GM12878 (cell line): ENCODE results near the gene CSRP3. TPM values are rescaled to one million over a fixed set of nuclear protein-coding genes. Genes with fewer than 3 reads are reported as not detected.

ENCODE experiments used
- ATAC-seq: fragments of 200-7000 bp; cut with Tn5 transposase; 3 replicates; pipeline ENCODE4 v1.9.1; 2020; ENCODE audit warnings: mild to moderate bottlenecking, moderate library complexity
- BruUV-seq: library from RNA; stranded (reverse); fragments of 400-500 nt; replicated peaks from 2 replicates; lab custom pipeline; 2021; lab: Mats Ljungman, UMichigan
- CTCF ChIA-PET: fragments of 300-600 bp; sonication (Branson Sonifier 250); formaldehyde crosslinking; extraction: SDS; loops from one replicate; lab custom pipeline; 2021; ENCODE audit warnings: inconsistent platforms; lab: Yijun Ruan, JAX
- POLR2A ChIA-PET: fragments of 350-600 bp; formaldehyde crosslinking; extraction: SDS; loops from one replicate; lab custom pipeline; 2021; ENCODE audit warnings: inconsistent platforms; lab: Charles Lee
- RAD21 ChIA-PET: fragments of 300-600 bp; sonication (Branson Sonifier 250); formaldehyde crosslinking; loops from one replicate; lab custom pipeline; 2023; ENCODE audit warnings: antibody characterized with exemption; ENCODE audit not compliant: unreplicated experiment; lab: Charles Lee
- SMC1A ChIA-PET: fragments of 300-600 bp; sonication (Branson Sonifier 250); formaldehyde crosslinking; loops from one replicate; lab custom pipeline; 2023; ENCODE audit not compliant: unreplicated experiment, uncharacterized antibody; lab: Charles Lee
- DNase-seq: peaks from one replicate; pipeline ENCODE4 v3.0.0-alpha.2; 2011; ENCODE audit warnings: low read depth, low spot score
- FAIRE-seq: peaks from 3 replicates; lab custom pipeline; 2011; peaks lifted over from hg19 to GRCh38; lab: Jason Lieb, UNC
- H2AFZ ChIP-seq: 2 replicates; pipeline ENCODE4 v1.6.0; 2011; ENCODE audit warnings: low read depth, low read length, control low read depth; ENCODE audit not compliant: control insufficient read depth
- H3K27ac ChIP-seq: 2 replicates; pipeline ENCODE4 v1.5.1; 2011; ENCODE audit warnings: control low read depth; ENCODE audit not compliant: control insufficient read depth, insufficient read depth
- H3K27me3 ChIP-seq, 2 experiments: replicated peaks in 1 of 2; 2 replicates each; pipeline versions ENCODE4 v1.6.0 to v1.6.1; 2011; ENCODE audit warnings: low read length in 1 of 2; ENCODE audit not compliant: control insufficient read depth in 2 of 2, insufficient read depth in 2 of 2
- H3K36me3 ChIP-seq, 2 experiments: 2 replicates each; pipeline ENCODE4 v1.5.1; 2011; ENCODE audit warnings: low read length in 1 of 2; ENCODE audit not compliant: control insufficient read depth in 2 of 2, insufficient read depth in 2 of 2
- H3K4me1 ChIP-seq: 2 replicates; pipeline ENCODE4 v1.6.1; 2011; ENCODE audit warnings: mild to moderate bottlenecking, low read length, moderate library complexity, mixed read lengths; ENCODE audit not compliant: control insufficient read depth, insufficient read depth
- H3K4me2 ChIP-seq: 2 replicates; pipeline ENCODE4 v1.6.0; 2011; ENCODE audit warnings: control low read depth; ENCODE audit not compliant: control insufficient read depth, insufficient read depth
- H3K4me3 ChIP-seq: fragments of 200-600 bp; sonication (generic); 2 replicates; pipeline ENCODE4 v1.5.1; 2016
- H3K79me2 ChIP-seq: 2 replicates; pipeline ENCODE4 v1.6.0; 2011; ENCODE audit warnings: low read length; ENCODE audit not compliant: control insufficient read depth, insufficient read depth
- H3K9ac ChIP-seq: 2 replicates; pipeline ENCODE4 v1.8.0; 2011; ENCODE audit warnings: low read length, control low read depth, mixed read lengths; ENCODE audit not compliant: control insufficient read depth, insufficient read depth
- H3K9me3 ChIP-seq: replicated peaks from 3 replicates; pipeline ENCODE4 v1.5.1; 2011; ENCODE audit warnings: mild to moderate bottlenecking, low read length; ENCODE audit not compliant: control insufficient read depth, insufficient read depth
- H4K20me1 ChIP-seq: 2 replicates; pipeline ENCODE4 v1.6.0; 2011; ENCODE audit not compliant: control insufficient read depth, insufficient read depth
- BACH1 ChIP-seq: fragments of 450-650 bp; IDR thresholded peaks from 2 replicates; pipeline ENCODE4 v1.6.1; 2017; ENCODE audit warnings: mild to moderate bottlenecking, borderline replicate concordance
- CHD1 ChIP-seq: IDR thresholded peaks from 2 replicates; pipeline ENCODE4 v1.6.1; 2012; ENCODE audit warnings: low read depth, low read length, improper control_type of control experiment
- JUNB ChIP-seq: IDR thresholded peaks from 2 replicates; pipeline ENCODE4 v1.6.1; 2016; ENCODE audit warnings: antibody characterized with exemption, mild to moderate bottlenecking
- KDM1A ChIP-seq: fragments of 200-600 bp; sonication (generic); IDR thresholded peaks from 2 replicates; pipeline ENCODE4 v1.6.1; 2016; ENCODE audit warnings: borderline replicate concordance
- MEF2A ChIP-seq: IDR thresholded peaks from 2 replicates; pipeline ENCODE4 v1.6.1; 2011; ENCODE audit warnings: low read depth, mild to moderate bottlenecking, low read length, moderate library complexity; ENCODE audit not compliant: insufficient read depth
- MYB ChIP-seq: fragments of 150-350 bp; IDR thresholded peaks from 2 replicates; pipeline ENCODE4 v1.6.1; 2014; ENCODE audit warnings: mild to moderate bottlenecking, low read depth, low read length, borderline replicate concordance
- MYC ChIP-seq: IDR thresholded peaks from 2 replicates; pipeline ENCODE4 v1.6.1; 2011; ENCODE audit warnings: mild to moderate bottlenecking, low read length, moderate library complexity, inconsistent platforms; ENCODE audit not compliant: insufficient read depth, insufficient replicate concordance, insufficient read length, severe bottlenecking
- NFYA ChIP-seq: IDR thresholded peaks from 2 replicates; pipeline ENCODE4 v1.6.1; 2011; ENCODE audit warnings: low read depth, mild to moderate bottlenecking, low read length, improper control_type of control experiment, borderline replicate concordance
- RAD21 ChIP-seq: IDR thresholded peaks from 2 replicates; pipeline ENCODE4 v1.6.1; 2011; ENCODE audit warnings: mild to moderate bottlenecking, low read depth, low read length, moderate library complexity; ENCODE audit not compliant: insufficient read depth
- SREBF2 ChIP-seq: IDR thresholded peaks from 2 replicates; pipeline ENCODE4 v1.6.1; 2012; ENCODE audit warnings: mild to moderate bottlenecking, low read length
- ZNF207 ChIP-seq: fragments of 450-650 bp; IDR thresholded peaks from 2 replicates; pipeline ENCODE4 v1.6.1; 2014; ENCODE audit warnings: antibody characterized with exemption, mild to moderate bottlenecking, borderline replicate concordance
- ZSCAN29 ChIP-seq: fragments of 450-650 bp; IDR thresholded peaks from 2 replicates; pipeline ENCODE4 v1.6.1; 2017; ENCODE audit warnings: mild to moderate bottlenecking, moderate library complexity
- WGBS: methylation state at CpG from one replicate; pipeline ENCODE4 v1.1.6; 2016; ENCODE audit warnings: low lambda C conversion rate; ENCODE audit not compliant: insufficient replicate concordance, insufficient coverage; ENCODE audit errors: missing lambda C conversion rate; 5-methylcytosine and 5-hydroxymethylcytosine counted together
- in situ Hi-C: fragments of 300-500 bp; cut with MboI; formaldehyde crosslinking; loops from 9 replicates; pipeline ENCODE4 v1.14.3; 2018; ENCODE audit warnings: mixed read lengths
- intact Hi-C: fragments of 100-400 bp; cut with micrococcal nuclease; formaldehyde crosslinking; loops from one replicate; pipeline ENCODE4 v1.14.2; 2022; ENCODE audit not compliant: unreplicated experiment
- polyA plus RNA-seq, 11 experiments: library from polyadenylated mRNA; depleted of rRNA in 4 of 11; unstranded in 6 of 11; stranded (reverse) in 5 of 11; fragments of >200 nt; fragmentation: Nextera tagmentation in 4 of 11; fragmentation: Illumina TruSeq in 1 of 11; extraction: Ambion mirVana in 4 of 11; extraction: Trizol in 1 of 11; gene quantifications; 1 replicate in 1 of 11; 2 replicates in 10 of 11; pipeline versions ENCODE4 v1.2.1 to v1.2.3, GENCODE V29; 2011 to 2016; ENCODE audit warnings: inconsistent platforms in 2 of 11, missing spikeins in 2 of 11, low read depth in 1 of 11
- total RNA-seq, 4 experiments: library from RNA; depleted of rRNA in 3 of 4; stranded (reverse); fragments of >200 nt in 3 of 4; fragmentation: Illumina TruSeq in 1 of 4; extraction: Trizol in 1 of 4; gene quantifications; 2 replicates each; pipeline versions ENCODE4 v1.2.1 to v1.2.3, GENCODE V29; 2013 to 2021

The CSRP3 gene
- total and polyA plus RNA-seq, 10 of the 15 experiments (the other 5 are each of a cell fraction or from before 2014, with no cell fraction given): not detected

DNA sequence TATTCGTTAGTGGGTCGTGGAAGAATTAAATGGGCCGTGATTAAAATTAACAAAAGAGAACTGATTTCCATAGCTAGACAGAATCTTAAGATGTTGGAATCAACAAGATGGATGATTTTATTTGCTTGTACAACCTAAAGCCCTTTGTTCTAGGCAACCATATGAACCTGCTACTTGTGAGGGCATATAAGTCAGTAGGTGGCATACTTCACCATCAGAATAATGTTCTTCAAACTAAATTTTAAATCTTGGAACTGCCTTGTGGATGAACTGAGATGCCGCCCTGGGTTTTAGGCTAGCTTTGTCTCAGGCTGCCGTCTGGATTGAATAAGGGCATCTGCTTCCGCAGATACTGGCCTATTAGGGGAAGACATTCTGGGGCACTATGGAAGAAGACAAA is 40.9 kb downstream of the CSRP3 start:
- Histone ChIP-seq H3K27me3 (no peaks in the 10 kb centered on the region), H3K79me2 (no peaks in the 10 kb centered on the region), H3K4me1 (no peaks in the 10 kb centered on the region), H3K9me3 (no peaks in the 10 kb centered on the region), H3K9ac (no peak overlapping the region), H3K36me3 (peaks cover 1 to 13% of the 10 kb centered on the region in 2 experiments; a peak in 3 of 4 replicates), H3K27ac (no peak overlapping the region), H3K4me3 (no peak overlapping the region), H4K20me1 (no peaks in the 10 kb centered on the region), H2AFZ (no peak overlapping the region), H3K4me2 (no peak overlapping the region)
- WGBS: 97% methylated on average over 6 of the region's 6 CpGs
- DNase-seq (no peak), FAIRE-seq (no peak), ATAC-seq (no peak)
- no peak for TF ChIP-seq MYC
- TF ChIP-seq BACH1: no peak
- no peak for TF ChIP-seq ZNF207
- no peak for TF ChIP-seq JUNB
- TF ChIP-seq NFYA: no peak
- TF ChIP-seq MEF2A: no peak
- no peak for TF ChIP-seq SREBF2
- TF ChIP-seq RAD21: no peak
- no peak for TF ChIP-seq MYB
- TF ChIP-seq ZSCAN29: no peak
- no peak for TF ChIP-seq KDM1A
- no peak for TF ChIP-seq CHD1
- intact Hi-C loops (no loop called here), in situ Hi-C loops (no loop called here)
- SMC1A ChIA-PET: interaction anchor here (0.9 to 1.2 kb wide), 3 partner anchors 19 to 268 kb away, joined by 3 read pairs; no protein-coding TSS in a partner anchor
- RAD21 ChIA-PET: interaction anchor here (1.6 kb wide), 1 partner anchor 78 kb away, joined by 3 read pairs; no protein-coding TSS in a partner anchor
- CTCF ChIA-PET: interaction anchor here (0.6 to 1.9 kb wide), 2 partner anchors 78 to 394 kb away, joined by 3 to 5 read pairs; no protein-coding TSS in a partner anchor
- BruUV-seq: no TSS peak
- POLR2A ChIA-PET: no interaction called here
